ENCODE results near the gene SIRT1.
"Not testable (repeated sequence)": the region's sequence is repeated elsewhere in the genome, so short reads cannot be mapped to it uniquely, and the experiment has no call there.

SIRT1 gene

DNA sequence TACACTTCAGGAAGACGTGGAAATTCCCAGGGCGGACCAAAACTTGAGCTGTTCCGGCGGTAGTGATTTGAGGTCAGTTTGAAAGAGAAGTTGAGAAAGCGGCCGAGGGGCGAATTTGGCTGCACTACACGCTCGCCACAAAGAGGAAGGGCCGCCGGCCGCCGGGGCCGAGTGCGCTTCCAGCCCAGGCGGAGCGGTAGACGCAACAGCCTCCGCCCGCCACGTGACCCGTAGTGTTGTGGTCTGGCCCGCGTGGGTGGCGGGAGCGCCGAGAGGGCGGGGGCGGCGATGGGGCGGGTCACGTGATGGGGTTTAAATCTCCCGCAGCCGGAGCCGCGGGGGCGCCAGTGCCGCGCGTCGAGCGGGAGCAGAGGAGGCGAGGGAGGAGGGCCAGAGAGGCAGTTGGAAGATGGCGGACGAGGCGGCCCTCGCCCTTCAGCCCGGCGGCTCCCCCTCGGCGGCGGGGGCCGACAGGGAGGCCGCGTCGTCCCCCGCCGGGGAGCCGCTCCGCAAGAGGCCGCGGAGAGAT lies at the start of gene SIRT1:
TSS of gene SIRT1 (plus strand) at position 344 of the 529 bp plus-strand sequence. CDS start at position 410, 66 bp downstream.
- DNase-seq, result peak; percentile 95

- not testable (repeated sequence) for DNase-seq
Measured at GRCh38 chr10:67835541-67836394, 48.7 kb upstream of the SIRT1 start.

GRCh38 chr10:67836488-67836887 lies 48.0 kb upstream of the SIRT1 start:
- no peak for DNase-seq

DNA sequence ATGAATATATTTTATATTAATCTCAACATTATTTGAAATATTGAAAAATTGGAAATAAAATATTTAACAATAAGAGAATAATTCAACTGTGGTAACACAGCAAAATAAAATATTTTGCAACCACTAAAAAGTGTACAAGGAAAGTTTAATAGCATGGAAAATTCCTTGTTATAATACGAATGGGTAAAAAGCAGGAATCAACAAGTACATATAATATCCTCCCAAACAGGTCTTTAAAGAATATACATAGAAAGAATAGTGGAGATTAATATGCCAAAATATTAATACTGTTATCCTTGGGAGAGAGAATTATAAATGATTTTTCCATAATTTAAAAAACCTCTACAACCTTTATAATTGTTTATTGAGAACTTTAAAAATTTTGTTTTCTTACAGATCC lies 47.5 kb upstream of the SIRT1 start:
- DNase-seq, result no peak

DNA sequence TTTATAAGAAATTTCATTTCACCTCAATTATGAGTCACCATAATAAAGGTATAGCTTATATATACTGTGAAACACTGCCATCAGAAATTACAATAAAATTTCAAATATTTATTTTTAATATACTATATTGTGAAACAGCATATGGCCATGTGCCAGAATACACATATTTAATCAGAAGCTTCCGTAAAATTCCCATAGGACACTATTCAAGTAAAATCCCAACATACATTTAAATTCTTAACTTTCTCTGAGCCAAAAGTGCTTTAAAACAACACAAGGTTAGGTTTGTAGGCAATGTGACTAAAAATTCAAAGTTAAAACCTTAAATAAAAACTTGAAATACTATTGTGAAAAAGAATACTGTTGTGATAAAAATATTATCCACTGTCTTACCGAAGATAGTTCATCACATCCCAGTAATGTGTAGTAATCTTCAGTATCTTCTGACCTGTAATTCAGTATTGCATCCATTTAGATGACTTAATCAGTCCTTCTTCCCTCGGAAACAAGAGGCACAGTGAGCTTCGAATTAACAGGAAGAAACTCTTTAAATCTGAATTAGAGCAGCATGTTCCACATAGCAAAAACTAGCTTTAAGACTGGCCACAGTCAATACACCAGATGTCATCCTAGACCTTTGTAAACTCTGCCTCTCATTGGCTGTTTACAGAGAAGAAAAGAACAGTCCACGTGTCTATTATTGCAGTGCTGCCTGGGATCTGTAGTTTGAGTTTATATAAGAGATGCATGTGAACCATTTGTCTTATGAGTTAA lies 46.7 kb upstream of the SIRT1 start, which contains the start of gene DNAJC12:
TSS of gene DNAJC12 (minus strand) at position 648 of the 774 bp plus-strand sequence. CDS start at position 471, 177 bp downstream.
- peak; percentile 63 for DNase-seq

DNA sequence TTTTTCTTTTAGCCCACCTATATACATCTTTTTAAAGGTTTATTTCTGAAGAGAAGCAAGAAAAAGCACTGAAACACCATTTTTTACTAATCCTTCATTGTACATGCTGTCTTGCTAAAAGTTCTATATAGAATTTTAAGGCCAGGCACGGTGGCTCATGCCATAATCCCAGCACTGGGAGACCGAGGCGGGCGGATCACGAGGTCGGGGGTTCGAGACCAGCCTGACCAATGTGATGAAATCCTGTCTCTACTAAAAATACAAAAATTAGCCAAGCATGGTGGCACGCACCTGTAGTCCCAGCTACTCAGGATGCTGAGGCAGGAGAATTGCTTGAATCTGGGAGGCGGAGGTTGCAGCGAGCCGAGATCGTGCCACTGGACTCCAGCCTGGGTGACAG lies 44.9 kb upstream of the SIRT1 start:
- not testable (repeated sequence) for DNase-seq

GRCh38 chr10:67839951-67840350 lies 44.5 kb upstream of the SIRT1 start:
- DNase-seq, result peak; percentile 19

- DNase-seq, result no peak
Measured at GRCh38 chr10:67841737-67842136, 42.7 kb upstream of the SIRT1 start.

- no peak for DNase-seq
Measured at GRCh38 chr10:67843284-67843683, 41.2 kb upstream of the SIRT1 start.

DNA sequence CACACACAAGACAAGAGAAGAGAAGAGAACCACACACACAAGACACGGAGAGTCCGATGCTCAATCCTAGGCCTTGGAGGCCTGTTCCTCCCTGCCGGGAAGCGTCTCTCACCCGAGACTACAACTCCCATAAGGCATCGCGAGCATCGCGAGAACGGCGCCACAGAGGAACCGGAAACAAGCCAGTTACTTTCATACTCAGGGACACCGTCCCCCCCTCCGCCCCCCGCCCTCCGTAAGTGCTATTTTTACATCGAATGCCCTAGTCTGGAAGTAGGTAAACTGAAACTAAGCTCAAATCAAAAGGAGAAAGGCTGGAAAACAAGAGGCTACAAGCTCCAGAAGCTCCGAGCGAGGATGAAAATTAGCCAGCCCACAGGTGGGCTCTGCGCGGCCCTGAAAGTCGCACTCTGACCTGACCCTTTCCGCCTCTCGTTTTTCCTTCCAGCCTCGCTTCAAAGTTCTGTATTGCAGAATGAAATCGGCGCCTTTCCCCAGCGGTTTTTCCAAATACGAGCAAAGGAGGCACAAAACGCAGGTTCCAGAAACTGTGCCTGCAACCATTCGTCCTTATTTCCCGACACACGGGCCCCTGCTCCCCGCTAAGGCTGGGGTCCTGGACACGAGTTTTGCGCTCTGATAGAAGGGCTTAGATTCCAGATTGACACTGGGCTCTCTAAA lies 35.0 kb upstream of the SIRT1 start:
- DNase-seq, result peak; percentile 96

DNA sequence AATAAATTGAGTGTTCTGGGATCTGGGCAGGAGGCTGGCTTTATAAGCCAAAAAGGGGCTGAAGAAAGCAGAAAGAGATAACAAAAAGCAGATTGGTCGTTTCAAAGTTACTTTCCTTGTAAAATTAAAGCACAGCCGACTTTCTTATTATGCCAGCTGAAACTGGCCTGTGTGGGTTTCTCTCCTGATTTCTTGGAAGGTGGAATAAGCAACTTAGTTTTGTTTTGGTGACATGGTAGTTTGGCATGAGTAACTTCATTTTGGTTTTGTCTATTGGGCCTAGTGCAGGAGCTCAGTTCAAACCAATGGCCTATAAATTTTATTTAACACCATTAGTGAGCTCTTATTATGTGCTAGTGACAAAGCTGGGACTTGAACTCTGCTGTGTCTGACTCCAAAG lies 33.3 kb upstream of the SIRT1 start:
- no peak for DNase-seq

GRCh38 chr10:67852761-67853160 lies 31.7 kb upstream of the SIRT1 start:
- no peak for DNase-seq

DNA sequence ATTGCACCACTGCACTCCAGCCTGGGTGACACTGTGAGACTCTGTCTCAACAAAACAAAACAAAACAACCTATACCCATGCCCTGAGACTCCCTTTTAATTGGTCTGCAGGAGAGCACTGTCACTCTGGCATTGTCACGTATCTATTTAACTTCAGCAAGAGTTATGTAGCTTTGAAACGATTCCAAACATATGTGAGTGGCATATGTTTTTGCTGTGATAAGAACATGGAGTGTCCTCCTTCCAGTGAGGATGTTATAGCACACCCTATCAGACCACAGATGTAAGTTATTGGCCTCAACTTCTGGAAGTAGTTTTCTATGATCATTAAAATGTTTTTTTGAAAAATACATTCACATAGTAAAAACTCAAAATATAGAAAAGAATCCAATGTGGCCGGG lies 30.9 kb upstream of the SIRT1 start:
- DNase-seq, result no peak

DNA sequence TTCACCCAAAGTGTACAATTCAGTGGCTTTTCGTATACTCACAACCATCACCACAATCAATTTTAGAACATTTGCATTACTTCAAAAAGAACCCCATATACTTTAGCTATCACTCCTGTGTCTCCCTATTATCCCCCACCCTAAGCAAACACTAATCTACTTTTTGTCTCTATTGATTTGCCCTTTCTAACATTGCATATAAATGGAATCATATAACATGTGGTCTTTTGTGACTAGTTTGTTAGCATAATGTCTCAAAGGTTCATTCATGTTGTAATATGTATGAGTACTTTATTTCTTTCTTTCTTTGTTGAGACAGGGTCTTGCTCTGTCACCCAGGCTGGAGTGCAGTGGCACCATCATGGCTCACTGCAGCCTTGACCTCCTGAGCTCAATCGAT lies 25.5 kb upstream of the SIRT1 start:
- DNase-seq, result no peak

DNA sequence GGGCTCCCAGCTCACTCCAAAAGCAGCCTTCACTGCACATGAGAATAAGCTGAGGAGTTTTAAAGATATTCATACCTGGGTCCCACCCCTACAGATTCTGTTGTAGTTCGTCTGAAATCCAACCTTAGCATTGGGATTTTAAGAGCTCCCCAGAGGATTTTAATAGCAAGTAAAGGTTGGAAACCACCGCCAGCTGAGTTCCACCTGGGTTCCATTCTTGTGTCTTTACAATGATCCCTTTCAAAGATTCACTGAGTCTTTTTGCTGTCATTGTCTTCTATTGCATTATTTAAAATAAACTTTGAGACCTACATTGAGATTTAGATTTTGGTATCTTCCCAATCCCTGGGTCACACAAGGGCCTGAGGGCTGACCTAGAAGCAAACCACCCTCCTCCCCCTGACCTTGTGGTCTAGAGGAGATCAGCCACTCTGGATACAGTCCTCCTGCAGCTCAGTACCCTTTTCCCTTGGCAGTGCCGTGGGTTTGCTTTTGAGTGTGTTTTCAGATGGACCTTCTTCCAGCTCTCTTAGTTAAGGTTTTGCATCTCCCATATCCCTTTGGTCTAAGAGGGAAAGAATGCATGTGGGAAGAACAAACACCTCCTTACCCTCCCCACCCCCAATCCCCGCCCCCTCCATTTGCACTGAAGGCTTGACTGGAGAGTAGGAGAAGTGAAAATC lies 22.6 kb upstream of the SIRT1 start:
- no peak for DNase-seq

- no peak for DNase-seq
Measured at GRCh38 chr10:67863094-67863493, 21.4 kb upstream of the SIRT1 start.

- no peak for DNase-seq
Measured at GRCh38 chr10:67864607-67865371, 19.7 kb upstream of the SIRT1 start.

- no peak for DNase-seq
Measured at GRCh38 chr10:67868132-67868531, 16.3 kb upstream of the SIRT1 start.

DNA sequence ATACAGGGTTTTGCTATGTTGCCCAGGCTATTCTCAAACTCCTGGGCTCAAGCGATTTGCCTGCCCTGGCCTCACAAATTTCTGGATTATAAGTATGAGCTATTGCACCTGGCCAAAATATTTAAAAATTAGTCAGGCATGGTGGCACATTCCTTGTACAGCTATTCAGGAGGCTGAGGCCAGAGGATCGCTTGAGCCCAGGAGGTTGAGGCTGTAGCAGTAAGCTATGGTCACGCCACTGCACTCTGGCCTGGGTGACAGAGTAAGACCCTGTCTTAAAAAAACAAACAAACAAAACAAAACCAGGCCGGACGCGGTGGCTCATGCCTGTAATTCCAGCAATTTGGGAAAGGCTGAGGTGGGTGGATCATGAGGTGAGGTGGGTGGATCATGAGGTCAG lies 14.5 kb upstream of the SIRT1 start:
- no peak for DNase-seq

DNA sequence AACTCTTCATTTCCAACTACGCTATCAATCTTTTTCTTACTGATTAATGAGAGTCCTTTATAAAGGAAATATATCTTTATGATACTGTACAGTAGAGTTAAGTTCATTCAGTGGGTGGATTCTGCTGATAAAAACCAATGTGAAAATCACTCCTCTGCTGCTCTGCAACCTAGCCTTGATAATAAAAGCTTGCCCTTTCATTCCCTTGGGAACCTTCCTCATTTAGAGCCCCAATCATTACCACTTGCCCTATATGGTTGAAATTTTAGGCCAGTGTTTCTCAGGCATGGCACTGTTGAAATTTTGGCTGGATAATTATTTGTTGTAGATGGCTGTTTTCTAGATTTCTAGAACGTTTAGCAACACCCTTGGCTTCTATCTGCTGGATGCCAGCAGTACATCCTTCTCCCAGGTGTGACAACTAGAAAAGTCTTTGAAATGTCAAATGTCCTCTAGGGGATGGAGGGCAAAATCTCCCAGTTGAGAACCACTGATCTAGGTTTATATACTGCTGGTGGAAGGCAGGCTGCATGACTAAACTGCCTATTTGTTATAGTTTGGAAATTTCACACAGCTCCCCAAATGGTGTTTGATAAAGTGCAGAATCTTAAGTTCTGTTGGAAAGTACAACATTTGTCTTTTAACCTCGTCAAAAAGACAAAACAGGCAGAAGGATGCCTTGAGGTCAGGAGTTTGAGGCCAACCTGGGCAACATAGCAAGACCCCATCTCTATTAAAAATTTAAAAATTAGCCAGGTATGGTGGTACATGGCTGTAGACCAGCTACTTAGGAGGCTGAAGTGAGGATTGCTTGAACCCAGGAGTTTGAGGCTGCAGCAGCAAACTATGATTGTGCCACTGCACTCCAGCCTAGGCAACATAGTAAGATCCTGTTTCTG lies 8.9 kb upstream of the SIRT1 start:
- DNase-seq, result no peak

DNA sequence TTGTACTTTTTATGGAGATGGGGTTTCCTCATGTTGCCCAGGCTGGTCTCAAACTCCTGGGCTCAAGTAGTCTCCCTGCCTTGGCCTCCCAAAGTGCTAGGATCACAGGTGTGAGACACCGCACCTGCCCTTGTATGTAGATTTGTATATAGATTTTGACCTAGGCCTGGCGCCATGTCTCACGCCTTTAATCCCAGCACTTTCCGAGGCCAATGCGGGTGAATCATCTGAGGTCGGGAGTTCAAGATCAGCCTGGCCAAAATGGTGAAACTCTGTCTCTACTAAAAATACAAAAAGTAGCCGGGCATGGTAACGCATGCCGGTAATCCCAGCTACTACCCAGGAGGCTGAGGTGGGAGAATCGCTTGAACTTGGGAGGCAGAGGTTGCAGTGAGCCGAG lies 7.0 kb upstream of the SIRT1 start:
- not testable (repeated sequence) for DNase-seq
